ENCODE measurements around the gene PEAK3. TPM values are rescaled to one million over a fixed set of nuclear protein-coding genes. Genes with fewer than 3 reads are reported as not detected.
"Not testable (repeated sequence)": the region's sequence is repeated elsewhere in the genome, so short reads cannot be mapped to it uniquely, and the experiment has no call there.

PEAK3 gene
- total RNA-seq, 1 donor = 0.52 TPM

GRCh38 chr19:2286402-2287140 lies 4.6 kb upstream of the PEAK3 start:
- H3K4me1 ChIP-seq (ENCODE audit: insufficient read depth, low read length) = peaks cover 67% of the 10 kb centered on the region
- H3K27me3 ChIP-seq (ENCODE audit: insufficient read depth, low read length) = no peaks in the 10 kb centered on the region
- H3K9me3 ChIP-seq (ENCODE audit: low read depth, low read length) = no peaks in the 10 kb centered on the region
- no peak overlapping the region for H3K4me3 ChIP-seq (ENCODE audit: low read length)

DNA sequence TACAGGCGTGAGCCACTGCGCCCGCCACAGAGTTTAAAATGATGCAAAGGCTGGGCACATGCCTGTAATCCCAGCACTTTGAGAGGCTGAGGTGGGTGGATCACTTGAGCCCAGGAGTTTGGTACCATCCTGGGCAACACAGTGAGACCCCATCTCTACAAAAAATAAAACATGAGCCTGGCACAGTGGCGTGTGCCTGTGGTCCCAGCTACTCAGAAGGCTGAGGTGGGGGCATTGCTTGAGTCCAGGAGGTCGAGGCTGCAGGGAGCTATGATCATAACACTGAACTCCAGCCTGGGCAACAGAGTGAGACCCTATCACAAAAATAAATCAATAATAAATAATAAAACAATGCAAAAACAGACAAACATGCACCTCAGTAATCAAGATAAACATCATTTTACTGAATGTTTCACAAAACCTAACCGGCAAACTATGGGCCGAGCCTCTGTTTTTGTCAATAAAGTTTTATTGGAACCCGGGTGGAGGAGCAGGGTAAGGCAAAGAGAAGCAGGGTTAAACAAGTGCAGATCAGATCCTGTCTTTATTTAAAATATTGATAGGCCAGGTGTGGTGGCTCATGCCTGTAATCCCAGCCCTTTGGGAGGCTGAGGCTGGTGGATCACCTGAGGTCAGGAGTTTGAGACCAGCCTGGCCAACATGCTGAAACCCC lies 2.0 kb upstream of the PEAK3 start:
- Histone ChIP-seq H3K27me3 (ENCODE audit: insufficient read depth, low read length) (no peaks in the 10 kb centered on the region), H3K4me1 (ENCODE audit: insufficient read depth, low read length) (peaks cover 64% of the 10 kb centered on the region), H3K9me3 (ENCODE audit: low read depth, low read length) (no peaks in the 10 kb centered on the region), H3K4me3 (ENCODE audit: low read length) (no peak overlapping the region)

DNA sequence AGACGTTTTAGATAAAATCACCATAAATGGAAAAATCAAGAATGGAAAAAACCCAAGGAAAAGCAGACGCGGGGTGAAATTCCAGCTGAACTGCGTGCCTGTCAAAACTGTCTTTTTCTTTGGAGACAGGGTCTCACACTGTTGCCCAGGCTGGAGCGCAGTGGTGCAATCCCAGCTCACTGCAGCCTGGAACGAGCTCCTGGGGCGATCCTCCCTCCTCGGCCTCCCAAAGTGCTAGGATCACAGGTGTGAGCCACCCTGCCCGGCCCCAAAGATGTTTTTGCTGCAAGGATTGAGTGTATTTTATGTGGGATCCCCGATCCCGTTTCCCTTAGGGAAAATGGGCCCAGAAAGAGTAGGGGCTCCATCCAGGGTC lies 875 bp upstream of the PEAK3 start:
- Histone ChIP-seq H3K27me3 (ENCODE audit: insufficient read depth, low read length) (no peaks in the 10 kb centered on the region), H3K4me1 (ENCODE audit: insufficient read depth, low read length) (peaks cover 53% of the 10 kb centered on the region), H3K4me3 (ENCODE audit: low read length) (peak overlapping the region; percentile 43), H3K9me3 (ENCODE audit: low read depth, low read length) (no peaks in the 10 kb centered on the region)

- H3K9me3 ChIP-seq (ENCODE audit: low read depth, low read length); H3K27me3 ChIP-seq (ENCODE audit: insufficient read depth, low read length): not testable (repeated sequence)
- Histone ChIP-seq H3K4me1 (ENCODE audit: insufficient read depth, low read length) (peaks cover 40% of the 10 kb centered on the region), H3K4me3 (ENCODE audit: low read length) (peak overlapping the region; percentile 43)
Measured at GRCh38 chr19:2281265-2282061, 512 bp downstream of the PEAK3 start.

- no peaks in the 10 kb centered on the region for H3K27me3 ChIP-seq (ENCODE audit: insufficient read depth, low read length)
- peaks cover 39% of the 10 kb centered on the region for H3K4me1 ChIP-seq (ENCODE audit: insufficient read depth, low read length)
- H3K4me3 ChIP-seq (ENCODE audit: low read length) = no peak overlapping the region
- no peaks in the 10 kb centered on the region for H3K9me3 ChIP-seq (ENCODE audit: low read depth, low read length)
Measured at GRCh38 chr19:2280633-2281264, 1.2 kb downstream of the PEAK3 start.

DNA sequence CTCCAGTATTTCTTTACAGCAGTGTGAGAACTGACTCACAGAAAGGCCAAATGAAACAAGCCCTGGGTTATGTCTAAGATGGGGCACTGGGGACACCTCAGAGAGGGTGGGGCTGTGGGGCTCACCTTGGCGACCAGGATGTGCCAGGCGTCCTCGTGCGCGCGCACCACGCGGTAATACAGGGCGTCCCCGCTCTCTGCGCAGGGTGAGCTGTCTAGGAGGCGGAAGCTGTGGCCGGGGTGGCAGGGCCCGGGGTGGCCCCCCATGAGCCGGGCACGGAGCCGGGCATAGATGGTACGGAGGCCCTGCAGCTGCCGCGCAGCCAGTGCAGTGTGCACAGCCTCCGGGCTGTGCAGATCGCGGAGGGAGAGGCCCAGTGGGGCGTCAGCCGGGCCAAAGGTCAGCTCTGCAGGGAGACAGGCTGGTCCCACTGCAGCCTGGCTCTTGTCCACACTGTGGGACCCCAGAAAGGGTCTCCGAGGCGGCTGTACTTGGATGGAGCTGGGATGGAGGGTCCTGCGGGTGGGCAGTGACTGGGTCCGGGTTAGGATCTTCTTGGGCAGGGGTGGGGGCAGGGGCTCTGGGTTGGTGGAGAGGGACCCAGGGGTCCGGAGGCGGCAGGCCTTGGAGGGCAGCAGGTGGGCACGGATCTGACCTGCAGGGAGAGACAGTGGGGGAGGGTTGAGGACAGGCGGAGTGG lies 3.4 kb downstream of the PEAK3 start:
- Histone ChIP-seq H3K4me3 (ENCODE audit: low read length) (no peak overlapping the region), H3K27me3 (ENCODE audit: insufficient read depth, low read length) (no peaks in the 10 kb centered on the region), H3K4me1 (ENCODE audit: insufficient read depth, low read length) (peaks cover 52% of the 10 kb centered on the region), H3K9me3 (ENCODE audit: low read depth, low read length) (no peaks in the 10 kb centered on the region)

DNA sequence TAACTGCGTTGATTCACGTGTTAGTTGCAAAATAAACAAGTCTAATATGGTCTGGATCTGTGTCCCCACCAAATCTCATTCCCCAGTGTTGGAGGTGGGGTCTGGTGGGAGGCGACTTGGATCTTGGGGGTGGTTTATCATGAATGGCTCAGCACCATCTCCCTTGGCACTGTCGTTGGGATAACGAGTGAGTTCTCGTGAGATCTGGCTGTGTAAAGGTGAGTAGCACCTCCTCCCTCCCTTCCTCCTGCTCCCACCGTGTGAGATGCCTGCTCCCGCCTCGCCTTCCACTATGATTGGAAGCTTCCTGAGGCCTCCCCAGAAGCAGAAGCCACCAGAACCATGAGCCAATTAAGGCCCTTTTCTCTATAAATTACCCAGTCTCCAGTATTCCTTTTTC lies 4.8 kb downstream of the PEAK3 start:
- H3K9me3 ChIP-seq (ENCODE audit: low read depth, low read length) = no peaks in the 10 kb centered on the region

DNA sequence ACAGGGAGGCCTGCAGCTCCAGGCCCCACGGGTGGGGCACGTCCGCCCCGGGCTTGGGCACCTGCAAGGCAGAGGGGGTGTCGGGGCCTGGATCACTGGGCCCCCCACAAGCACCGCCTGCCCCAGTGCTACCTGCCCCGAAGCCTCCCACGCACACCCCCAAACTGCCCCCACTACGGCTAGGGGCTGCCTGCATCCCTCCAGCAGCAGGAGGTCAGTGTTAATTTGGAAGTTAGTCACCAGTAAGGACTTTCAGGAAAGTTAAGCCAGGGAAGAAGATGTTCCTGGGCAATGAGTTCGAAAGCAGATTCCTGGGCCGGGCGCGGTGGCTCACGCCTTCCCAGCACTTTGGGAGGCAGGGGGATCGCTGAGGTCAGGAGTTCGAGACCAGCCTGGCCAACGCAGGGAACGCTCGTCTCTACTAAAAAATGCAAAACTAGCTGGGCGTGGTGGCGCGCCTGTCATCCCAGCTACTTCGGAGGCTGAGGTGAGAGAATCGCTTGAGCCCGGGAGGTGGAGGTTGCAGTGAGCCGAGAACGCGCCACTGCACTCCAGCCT lies 5.5 kb downstream of the PEAK3 start:
- Histone ChIP-seq H3K4me3 (ENCODE audit: low read length) (no peak overlapping the region), H3K4me1 (ENCODE audit: insufficient read depth, low read length) (peaks cover 54% of the 10 kb centered on the region), H3K9me3 (ENCODE audit: low read depth, low read length) (no peaks in the 10 kb centered on the region), H3K27me3 (ENCODE audit: insufficient read depth, low read length) (no peaks in the 10 kb centered on the region)

More for the DNA sequence above, 4.8 kb downstream of the PEAK3 start:
- Histone ChIP-seq H3K4me3 (ENCODE audit: low read length) (no peak overlapping the region), H3K4me1 (ENCODE audit: insufficient read depth, low read length) (peaks cover 54% of the 10 kb centered on the region), H3K27me3 (ENCODE audit: insufficient read depth, low read length) (no peaks in the 10 kb centered on the region)

DNA sequence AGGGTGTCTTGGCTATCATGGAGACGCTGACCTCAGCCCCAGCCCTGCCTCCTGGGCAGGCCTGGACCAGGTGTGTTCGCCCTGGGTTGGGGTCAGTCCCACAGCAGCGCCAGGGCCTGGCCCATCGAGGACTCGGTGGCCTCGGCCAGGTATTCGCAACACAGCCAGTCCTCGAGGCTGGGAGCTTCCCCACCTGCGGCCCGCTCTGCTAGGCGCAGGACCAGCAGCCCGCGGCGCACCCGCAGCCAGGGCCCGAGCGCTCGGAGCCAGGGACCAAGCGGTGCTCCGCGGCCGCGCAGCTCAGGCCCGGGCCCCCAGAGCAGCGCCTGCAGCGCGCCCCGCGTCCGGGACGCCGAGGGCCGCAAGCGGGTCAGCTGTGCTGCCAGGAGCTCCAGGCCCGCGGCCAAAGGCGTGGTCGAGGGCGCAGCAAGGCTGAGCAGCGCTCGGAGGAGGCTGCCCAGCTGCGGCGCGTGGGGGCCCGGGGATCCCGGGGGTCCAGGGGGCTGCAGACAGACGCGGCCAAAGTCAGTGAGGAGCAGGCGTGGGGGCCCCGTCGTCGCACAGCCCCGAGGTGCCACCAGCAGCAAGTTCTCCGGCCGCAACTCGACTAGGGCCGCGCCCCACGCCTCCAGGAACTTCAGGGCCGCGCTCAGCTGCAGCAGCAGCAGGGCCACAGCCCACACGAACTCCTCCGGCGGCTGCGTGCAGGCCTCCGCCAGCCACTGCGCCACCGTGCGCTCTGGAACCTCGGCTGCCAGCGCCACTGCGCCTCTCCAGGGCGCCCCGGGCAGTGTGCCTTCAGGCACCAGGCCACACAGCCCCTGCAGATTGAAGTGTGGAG lies 6.2 kb downstream of the PEAK3 start:
- H3K9me3 ChIP-seq (ENCODE audit: low read depth, low read length) = no peaks in the 10 kb centered on the region
- H3K4me1 ChIP-seq (ENCODE audit: insufficient read depth, low read length) = peaks cover 54% of the 10 kb centered on the region
- H3K4me3 ChIP-seq (ENCODE audit: low read length) = no peak overlapping the region
- no peaks in the 10 kb centered on the region for H3K27me3 ChIP-seq (ENCODE audit: insufficient read depth, low read length)

- H3K9me3 ChIP-seq (ENCODE audit: low read depth, low read length) = no peaks in the 10 kb centered on the region
- H3K4me3 ChIP-seq (ENCODE audit: low read length) = no peak overlapping the region
- H3K4me1 ChIP-seq (ENCODE audit: insufficient read depth, low read length) = peaks cover 46% of the 10 kb centered on the region
- no peaks in the 10 kb centered on the region for H3K27me3 ChIP-seq (ENCODE audit: insufficient read depth, low read length)
Measured at GRCh38 chr19:2274931-2275535, 6.9 kb downstream of the PEAK3 start.

- Histone ChIP-seq H3K4me3 (ENCODE audit: low read length) (no peak overlapping the region), H3K27me3 (ENCODE audit: insufficient read depth, low read length) (no peaks in the 10 kb centered on the region), H3K4me1 (ENCODE audit: insufficient read depth, low read length) (peaks cover 44% of the 10 kb centered on the region), H3K9me3 (ENCODE audit: low read depth, low read length) (no peaks in the 10 kb centered on the region)
Measured at GRCh38 chr19:2274185-2274711, 7.7 kb downstream of the PEAK3 start.

GRCh38 chr19:2273356-2274184 lies 8.4 kb downstream of the PEAK3 start:
- Histone ChIP-seq H3K4me3 (ENCODE audit: low read length) (peak overlapping the region; percentile 14), H3K9me3 (ENCODE audit: low read depth, low read length) (no peaks in the 10 kb centered on the region), H3K4me1 (ENCODE audit: insufficient read depth, low read length) (peaks cover 48% of the 10 kb centered on the region), H3K27me3 (ENCODE audit: insufficient read depth, low read length) (no peaks in the 10 kb centered on the region)

Measured in mononuclear cell (primary cell).